ENCODE measurements around the gene SLC6A7.

GRCh38 chr5:150206098-150206778 lies 16.4 kb downstream of the SLC6A7 start:
- TF ChIP-seq CTCF (IDR thresholded peaks at IDR 0.05) (no peak), ZFX (IDR thresholded peaks at IDR 0.05; ENCODE audit: borderline replicate concordance) (no peak)

All from 22Rv1 (cell line).